GM18502 (cell line): ENCODE results near the gene OR10Z1.

Source experiments
- ATAC-seq: cut with Tn5 transposase; IDR thresholded peaks from one replicate; pipeline ENCODE4 v1.9.1; 2021; ENCODE audit warnings: mild to moderate bottlenecking; ENCODE audit not compliant: unreplicated experiment, poor library complexity

Gene OR10Z1

DNA sequence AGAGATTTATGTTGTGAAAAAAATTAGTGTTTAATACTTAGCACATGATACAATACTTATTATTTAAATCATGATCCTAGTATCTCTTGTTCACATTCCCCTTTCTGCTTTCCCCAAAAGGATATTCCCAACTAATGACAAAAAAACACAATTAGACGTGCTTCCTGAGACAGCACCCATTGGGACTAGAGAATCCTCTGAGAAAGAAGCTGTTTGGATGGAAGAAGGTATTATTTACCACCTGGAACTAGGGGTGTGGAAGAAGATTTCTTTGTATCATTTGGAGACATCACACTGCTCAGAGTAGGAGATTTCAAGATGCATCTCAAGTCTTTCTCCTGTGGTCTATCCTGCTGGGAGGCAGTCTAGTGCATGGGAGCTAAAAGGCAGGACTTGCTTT lies at the start of gene OR10Z1:
Gene OR10Z1, plus strand, starts transcription at position 301 of the 400 bp plus-strand sequence. CDS start 1,171 bp downstream, outside the sequence.
- ATAC-seq, result no peak

- ATAC-seq, result no peak
These were observed 45.4 kb upstream of the OR10Z1 start for GRCh38 chr1:158559696-158560095.

DNA sequence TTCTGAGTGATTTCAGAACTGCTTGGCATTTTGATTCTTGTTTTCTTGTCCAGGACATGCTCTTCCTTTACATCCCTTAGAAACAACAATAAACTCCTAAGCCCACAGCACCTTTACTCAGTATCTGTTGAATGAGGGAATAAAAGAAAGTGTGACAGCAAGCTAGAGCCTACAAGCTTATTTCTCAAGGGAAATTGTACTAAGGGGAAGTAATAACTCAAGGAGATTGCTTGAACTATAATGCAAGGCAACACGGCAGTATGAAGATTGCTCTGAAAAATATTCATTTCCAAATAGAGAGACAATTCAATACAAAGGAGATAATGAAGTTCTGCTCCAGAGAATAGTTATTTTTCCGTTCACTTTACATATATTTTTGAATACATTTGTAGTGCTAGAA lies 41.2 kb upstream of the OR10Z1 start:
- no peak for ATAC-seq

- ATAC-seq, result no peak
These were observed 40.5 kb upstream of the OR10Z1 start for GRCh38 chr1:158564608-158565007.

DNA sequence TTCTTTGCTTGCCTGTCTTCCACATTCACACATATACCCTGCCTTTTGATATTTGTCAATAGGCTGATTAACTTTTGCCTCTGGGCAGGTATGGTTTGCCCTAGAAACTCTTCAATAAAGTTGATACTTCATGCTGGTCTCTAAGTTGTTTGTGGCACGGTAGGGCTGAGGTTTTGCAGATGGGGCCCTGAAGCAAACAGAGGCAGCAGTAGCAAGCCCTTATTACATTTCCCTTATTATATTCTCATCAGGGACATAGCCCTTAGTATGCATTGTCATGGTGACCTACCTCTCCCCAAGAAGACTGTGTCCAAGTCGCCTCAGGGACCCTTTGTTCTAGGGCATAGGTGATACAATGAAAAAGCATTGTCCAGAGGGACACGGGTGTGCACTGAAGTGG lies 34.6 kb upstream of the OR10Z1 start, which contains the start of gene OR6P1:
Gene OR6P1, minus strand, starts transcription at position 101 of the 400 bp plus-strand sequence. CDS start 6,976 bp downstream, outside the sequence.
- no peak for ATAC-seq

GRCh38 chr1:158572226-158572625 lies 32.8 kb upstream of the OR10Z1 start:
- ATAC-seq, result no peak

DNA sequence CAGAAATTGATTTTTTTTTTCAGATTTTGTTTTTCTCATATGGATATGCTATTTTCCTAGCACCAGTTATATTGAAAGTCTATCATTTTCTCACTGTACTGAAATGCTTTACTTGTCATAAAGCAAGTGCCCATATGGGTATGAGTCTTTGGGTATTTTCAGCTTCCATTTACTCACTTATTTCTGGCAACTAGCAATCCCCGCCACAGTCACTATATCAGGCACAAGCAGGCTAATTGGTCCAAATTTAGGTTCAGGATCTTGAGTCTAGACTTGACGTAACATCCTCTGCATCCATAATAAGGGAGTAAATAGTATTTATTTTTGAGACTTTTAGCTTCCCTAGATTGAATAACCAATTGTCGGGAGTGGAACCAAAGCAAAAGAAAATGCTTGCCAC lies 27.5 kb upstream of the OR10Z1 start:
- ATAC-seq, result no peak

DNA sequence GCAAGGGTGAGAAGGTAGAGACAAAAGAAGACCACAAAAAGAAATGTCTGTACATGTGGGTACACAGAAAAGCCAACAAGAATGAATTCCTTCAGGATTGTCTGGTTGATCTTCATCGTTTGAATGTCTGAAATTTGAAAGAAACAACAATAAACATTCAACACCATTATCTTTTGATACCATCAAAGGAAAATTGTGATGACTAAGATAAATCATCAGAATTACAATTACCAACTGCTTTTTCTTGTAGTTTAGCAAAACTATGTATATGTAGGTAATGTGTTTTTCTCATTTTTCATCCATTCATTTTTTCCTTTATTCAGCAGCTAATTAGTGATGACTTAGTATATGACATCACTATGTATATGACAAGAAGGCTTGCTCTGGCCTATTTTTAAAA lies 25.3 kb upstream of the OR10Z1 start, which contains the start of gene OR10X1:
Gene OR10X1, minus strand, starts transcription at position 167 of the 400 bp plus-strand sequence. Its CDS starts 0 bp downstream, at position 167.
- no peak for ATAC-seq

DNA sequence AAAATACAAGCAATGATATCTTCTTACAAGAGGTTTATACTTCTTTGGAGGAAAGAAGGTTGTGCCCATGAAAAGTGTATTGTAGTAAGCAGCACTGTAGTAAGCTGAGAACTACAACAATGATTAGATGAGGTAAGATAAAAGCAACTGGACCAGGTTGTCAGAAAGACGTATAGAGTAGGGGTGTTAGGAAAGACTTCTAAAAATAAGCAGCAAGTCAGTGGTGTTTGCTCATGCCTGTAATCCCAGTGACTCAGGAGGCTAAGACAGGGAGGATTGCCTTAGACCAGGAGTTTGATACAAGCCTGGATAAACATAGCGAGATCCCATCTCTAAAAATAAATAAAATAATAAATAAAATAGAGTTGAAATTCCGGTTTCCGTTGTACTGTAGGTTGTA lies 21.1 kb upstream of the OR10Z1 start:
- no peak for ATAC-seq

DNA sequence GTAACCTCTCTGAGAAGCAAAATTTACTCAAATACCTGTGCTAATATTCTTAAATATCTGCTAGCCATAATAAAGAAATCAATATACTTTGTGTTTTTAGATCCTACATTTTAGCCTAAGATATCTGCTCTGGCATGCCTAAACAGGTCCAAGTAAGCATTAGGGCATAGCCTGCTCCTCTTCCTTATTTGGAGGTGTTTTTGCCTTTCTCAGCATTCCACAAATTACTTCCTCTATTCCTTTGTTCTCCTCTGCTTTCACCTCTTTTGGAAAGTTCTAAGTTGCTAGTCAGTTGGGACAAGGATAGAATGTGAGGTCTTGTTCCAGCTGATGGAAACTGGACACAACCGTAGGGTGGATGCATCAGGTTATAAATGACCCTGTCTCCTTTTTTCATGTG lies 18.1 kb upstream of the OR10Z1 start:
- ATAC-seq, result no peak

- no peak for ATAC-seq
These were observed 4.3 kb upstream of the OR10Z1 start for GRCh38 chr1:158600735-158601134.

DNA sequence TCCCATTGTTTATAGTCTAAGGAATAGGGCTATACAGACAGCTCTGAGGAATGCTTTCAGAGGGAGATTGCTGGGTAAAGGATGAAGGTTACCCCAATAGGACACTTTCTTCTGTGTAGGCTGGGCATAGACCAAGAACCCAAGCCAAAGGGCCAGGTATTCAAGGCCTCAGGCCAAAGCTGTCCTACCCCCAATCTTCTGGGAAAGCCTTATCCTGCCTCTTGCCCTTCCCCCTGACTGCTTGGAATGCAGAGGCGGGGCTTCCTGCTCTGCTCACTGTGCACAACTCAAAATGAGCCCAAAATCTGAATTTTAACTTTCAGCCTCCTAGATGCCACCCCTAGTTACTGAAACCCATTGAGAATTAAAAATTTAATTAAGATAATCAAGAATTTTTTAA lies 2.2 kb downstream of the OR10Z1 start:
- no peak for ATAC-seq

GRCh38 chr1:158611916-158612315 lies 6.8 kb downstream of the OR10Z1 start:
- ATAC-seq, result no peak

DNA sequence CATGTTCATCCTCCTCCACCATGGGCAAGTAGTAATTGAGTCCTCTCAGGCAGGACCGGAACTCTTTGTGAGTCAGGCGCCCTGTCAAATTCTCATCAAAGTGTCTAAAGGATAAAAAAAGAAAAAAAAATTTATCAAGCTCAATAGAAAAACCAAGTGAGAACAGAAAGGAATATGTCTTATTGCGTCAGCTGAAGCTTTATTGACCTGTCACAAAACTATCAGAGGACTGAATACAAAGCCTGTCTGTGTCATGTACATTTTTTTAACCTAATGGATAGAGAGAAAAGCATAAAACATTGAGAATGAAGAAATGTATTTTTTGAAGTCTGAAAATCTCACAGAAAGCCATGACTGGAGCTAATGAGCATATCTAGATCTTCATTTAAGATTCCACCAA lies 8.7 kb downstream of the OR10Z1 start:
- ATAC-seq, result no peak

- no peak for ATAC-seq
These were observed 33.1 kb downstream of the OR10Z1 start for GRCh38 chr1:158638146-158638545.

DNA sequence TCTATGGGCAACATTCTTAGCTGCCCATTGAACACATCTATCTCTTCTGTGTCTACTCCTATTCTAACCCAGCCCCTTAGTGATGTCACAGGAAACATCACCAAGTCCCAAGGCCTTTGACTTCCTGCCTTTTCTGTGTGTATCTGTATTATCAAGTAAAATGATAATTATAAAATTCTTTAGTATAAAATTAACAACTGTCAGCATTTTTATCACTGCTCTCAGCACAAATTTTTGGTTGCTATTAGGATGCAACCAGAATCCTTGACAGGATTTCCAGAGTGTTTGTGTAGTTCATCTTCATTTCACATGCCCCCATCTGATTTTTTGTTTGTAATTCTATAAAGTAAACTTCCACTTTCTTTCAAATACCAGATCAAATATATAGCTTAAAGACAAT lies 33.8 kb downstream of the OR10Z1 start:
- ATAC-seq, result no peak

DNA sequence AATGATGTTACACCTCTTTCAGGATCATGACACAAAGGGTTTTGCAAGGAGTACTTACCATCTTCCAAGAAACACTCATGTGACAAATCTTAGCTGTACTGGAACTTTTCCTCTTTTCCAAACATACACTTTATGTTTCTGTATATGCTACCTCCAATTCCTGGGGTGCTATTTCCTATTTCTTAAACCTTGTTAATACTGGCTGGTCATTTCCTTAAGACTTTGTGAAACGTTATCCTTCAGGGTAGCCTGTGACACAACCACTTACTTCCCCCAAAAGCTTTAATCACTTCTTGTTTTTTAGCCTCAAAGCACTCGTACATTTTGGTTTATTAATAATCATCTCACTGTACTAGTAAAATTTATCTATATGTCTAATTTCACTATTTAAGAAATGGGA lies 39.4 kb downstream of the OR10Z1 start:
- no peak for ATAC-seq

DNA sequence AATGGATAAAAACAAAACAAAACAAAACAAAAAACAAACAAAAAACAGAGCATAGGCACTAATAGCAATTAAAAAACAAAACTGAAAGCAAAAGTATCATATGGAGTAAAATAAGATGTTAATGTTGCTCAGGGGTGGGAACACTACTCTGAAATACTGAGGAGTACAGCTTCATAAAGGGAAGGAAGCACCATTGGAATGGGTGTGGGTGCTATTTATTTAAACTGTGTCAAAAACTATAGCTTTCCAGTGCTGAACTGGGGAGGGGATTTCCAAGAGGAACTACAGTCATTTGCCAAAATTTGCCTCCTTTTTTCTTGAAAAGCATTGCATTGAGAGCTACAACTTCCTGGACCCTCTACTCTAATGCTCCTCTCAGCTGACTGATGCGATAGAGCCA lies 41.4 kb downstream of the OR10Z1 start:
- ATAC-seq, result no peak

DNA sequence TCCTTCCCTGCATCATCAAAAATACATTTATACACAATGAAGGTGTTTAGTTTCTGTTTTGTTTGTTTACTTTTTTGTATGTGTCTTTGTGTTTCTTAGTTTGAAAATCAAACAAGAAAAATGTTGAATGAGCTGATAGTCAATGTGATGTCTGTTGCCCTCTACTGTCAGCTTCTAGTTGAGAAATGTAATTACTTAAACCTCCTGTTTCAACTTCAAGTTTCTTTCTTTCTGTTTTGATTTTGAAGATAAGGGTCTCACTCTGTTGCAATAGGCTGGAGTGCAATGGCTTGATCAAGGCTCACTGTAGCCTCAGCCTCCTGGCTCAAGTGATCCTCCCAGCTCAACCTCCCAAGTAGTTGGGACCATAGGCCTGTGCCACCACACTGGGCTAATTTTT lies 44.0 kb downstream of the OR10Z1 start:
- ATAC-seq, result no peak

- no peak for ATAC-seq
These were observed 47.8 kb downstream of the OR10Z1 start for GRCh38 chr1:158652721-158653334.

DNA sequence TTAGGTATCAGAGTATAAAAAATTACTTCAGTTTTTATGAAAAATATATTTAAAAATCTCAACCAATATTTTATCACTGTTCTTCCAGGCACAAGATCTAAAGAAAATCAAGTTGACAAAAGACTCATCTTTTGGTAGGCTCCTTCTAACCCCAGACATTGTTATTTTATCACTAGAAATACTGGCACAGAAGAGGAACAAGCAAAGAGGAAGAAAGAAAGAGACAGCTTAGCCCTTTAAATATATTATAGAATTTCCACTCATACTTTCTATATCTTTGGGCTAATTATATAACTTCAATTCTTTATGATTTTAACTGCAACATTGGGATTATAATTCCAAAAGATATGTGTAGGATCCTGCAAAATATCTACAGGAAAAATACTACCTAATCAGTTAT lies 49.0 kb downstream of the OR10Z1 start:
- no peak for ATAC-seq

- no peak for ATAC-seq
These were observed 49.5 kb downstream of the OR10Z1 start for GRCh38 chr1:158654571-158654970.
